Lower lobe of right lung (tissue), 2 donors: Measurements from ENCODE around the gene CCDC28A. TPM values are rescaled to one million over a fixed set of nuclear protein-coding genes. Genes with fewer than 3 reads are reported as not detected.

Source experiments
- ATAC-seq, 2 donors: fragments of 200-7000 bp; cut with Tn5 transposase; one replicate each; pipeline ENCODE4 v1.9.1; 2020 to 2022; ENCODE audit warnings: mild to moderate bottlenecking in 2 of 2, moderate library complexity in 2 of 2
- DNase-seq: peaks from one replicate; pipeline ENCODE4 v3.0.0-alpha.2; 2020
- H3K27ac ChIP-seq: fragments of 200-600 bp; one replicate; pipeline ENCODE4 v1.8.0; 2022
- H3K27me3 ChIP-seq: fragments of 200-600 bp; one replicate; pipeline ENCODE4 v1.8.0; 2022; ENCODE audit warnings: low read depth
- H3K36me3 ChIP-seq: fragments of 200-600 bp; one replicate; pipeline ENCODE4 v1.8.0; 2022; ENCODE audit warnings: mild to moderate bottlenecking
- H3K4me1 ChIP-seq: fragments of 200-600 bp; one replicate; pipeline ENCODE4 v1.8.0; 2022
- H3K4me3 ChIP-seq: fragments of 200-600 bp; one replicate; pipeline ENCODE4 v1.8.0; 2022; ENCODE audit warnings: mild to moderate bottlenecking
- H3K9me3 ChIP-seq: fragments of 200-600 bp; one replicate; pipeline ENCODE4 v1.8.0; 2022
- intact Hi-C: fragments of 100-400 bp; cut with DNase I; formaldehyde crosslinking; loops from one replicate; pipeline ENCODE4 v1.11.0; 2022
- long read RNA-seq: library from polyadenylated mRNA; unstranded; transcript quantifications from one replicate; pipeline ENCODE4 v2.0.0, GENCODE V29; 2021
- total RNA-seq: library from RNA; stranded (reverse); fragmentation: NEBNext Ultra II Directional; extraction: Animal tissue kit (Norgen Biotek cat#: 25700); gene quantifications from one replicate; pipeline ENCODE4 v1.2.1, GENCODE V29; 2021
- TF ChIP-seq, protein P1 (sequence below): fragments of 200-600 bp; IDR thresholded peaks from one replicate; pipeline ENCODE4 v1.8.0; 2022; ENCODE audit warnings: antibody characterized with exemption, mild to moderate bottlenecking
- donor health status: DM: no; HTN: yes; CAD: no; lungs with severe emphysema.

Gene CCDC28A
- total RNA-seq: 30.8 TPM
- long read RNA-seq, transcript CCDC28A-202 (6 exons, 1,505 nt): major isoform, 34 of 41 reads
- long read RNA-seq, partial matches to known transcripts: 1 of 41 reads
- long read RNA-seq, other reads (novel, unspliced or antisense): 6 of 41 reads

DNA sequence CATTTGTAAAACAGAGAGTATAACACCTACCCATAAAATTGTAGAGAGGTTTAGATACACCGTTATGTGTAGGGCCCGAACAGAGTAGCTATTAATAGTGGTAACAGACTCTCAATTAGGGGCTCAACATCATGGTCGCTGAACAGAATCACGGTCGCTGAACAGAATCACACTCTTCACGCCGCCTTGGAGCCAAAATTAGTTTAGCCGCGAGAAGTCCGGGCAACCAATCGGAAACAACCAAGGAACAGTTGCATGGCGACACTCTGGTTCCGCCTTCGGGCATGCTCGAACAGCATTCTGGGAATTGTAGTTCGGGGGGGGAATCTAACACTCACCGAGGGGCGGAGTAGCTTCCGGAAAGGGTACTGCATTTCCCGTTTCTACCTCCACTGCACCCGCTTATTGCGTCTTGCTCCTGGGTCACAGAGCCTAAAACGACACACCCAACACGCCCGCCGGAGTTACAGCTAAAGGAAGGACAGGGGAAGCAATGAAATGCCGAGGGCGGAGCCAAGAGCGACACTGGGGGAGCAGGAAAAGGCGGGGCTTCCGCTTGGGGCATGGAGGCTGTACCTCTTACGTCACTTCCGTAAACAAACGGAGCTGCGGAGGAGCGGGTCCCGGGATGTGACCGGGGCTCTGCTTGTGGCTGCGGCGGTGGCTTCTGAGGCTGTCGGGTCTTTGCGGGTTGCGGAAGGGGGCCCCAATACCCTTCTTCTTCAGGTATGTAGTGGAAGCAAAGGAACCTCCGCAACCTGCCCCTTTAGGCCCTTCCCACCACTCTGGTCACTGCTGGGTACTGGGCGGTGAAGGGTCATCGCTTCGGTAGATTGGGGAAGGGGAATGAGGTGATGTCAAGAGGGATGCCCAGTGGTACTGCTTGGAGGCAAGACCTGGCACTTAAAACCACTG lies at the start of gene CCDC28A:
Gene CCDC28A, plus strand, starts transcription at position 593 of the 915 bp plus-strand sequence. CDS start 2,352 bp downstream, outside the sequence.
- intact Hi-C loops: no loop called here

DNA sequence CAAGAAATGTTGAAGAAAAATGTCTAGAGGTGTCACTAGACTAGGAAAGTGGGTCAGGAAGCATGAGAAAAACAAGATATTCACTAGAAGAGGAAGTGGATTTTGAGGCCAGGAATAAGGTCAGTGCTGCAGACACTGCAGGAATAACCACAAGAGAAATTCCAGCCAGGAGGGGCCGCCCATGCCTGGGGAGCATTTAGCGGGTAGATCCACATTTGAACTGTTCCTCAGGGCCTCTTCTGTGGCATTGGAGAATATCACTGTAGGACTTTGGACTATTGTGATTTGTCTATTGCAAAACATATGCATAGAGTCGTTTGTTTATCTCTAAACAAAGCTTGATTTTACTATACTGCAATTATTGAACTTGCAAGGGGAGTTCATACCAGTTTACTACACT lies 49.6 kb upstream of the CCDC28A start:
- DNase-seq (peak; percentile 48), ATAC-seq (peak in 1 of 2 donors; percentile 50)
- Histone ChIP-seq H3K36me3 (no peaks in the 10 kb centered on the region), H3K27me3 (no peaks in the 10 kb centered on the region), H3K4me3 (no peak overlapping the region), H3K27ac (no peak overlapping the region), H3K9me3 (no peaks in the 10 kb centered on the region), H3K4me1 (peaks cover 15% of the 10 kb centered on the region)
- TF ChIP-seq, protein P1, sequence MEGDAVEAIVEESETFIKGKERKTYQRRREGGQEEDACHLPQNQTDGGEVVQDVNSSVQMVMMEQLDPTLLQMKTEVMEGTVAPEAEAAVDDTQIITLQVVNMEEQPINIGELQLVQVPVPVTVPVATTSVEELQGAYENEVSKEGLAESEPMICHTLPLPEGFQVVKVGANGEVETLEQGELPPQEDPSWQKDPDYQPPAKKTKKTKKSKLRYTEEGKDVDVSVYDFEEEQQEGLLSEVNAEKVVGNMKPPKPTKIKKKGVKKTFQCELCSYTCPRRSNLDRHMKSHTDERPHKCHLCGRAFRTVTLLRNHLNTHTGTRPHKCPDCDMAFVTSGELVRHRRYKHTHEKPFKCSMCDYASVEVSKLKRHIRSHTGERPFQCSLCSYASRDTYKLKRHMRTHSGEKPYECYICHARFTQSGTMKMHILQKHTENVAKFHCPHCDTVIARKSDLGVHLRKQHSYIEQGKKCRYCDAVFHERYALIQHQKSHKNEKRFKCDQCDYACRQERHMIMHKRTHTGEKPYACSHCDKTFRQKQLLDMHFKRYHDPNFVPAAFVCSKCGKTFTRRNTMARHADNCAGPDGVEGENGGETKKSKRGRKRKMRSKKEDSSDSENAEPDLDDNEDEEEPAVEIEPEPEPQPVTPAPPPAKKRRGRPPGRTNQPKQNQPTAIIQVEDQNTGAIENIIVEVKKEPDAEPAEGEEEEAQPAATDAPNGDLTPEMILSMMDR: no peak
- intact Hi-C loops: no loop called here

More for the DNA sequence above, at the start of gene CCDC28A:
- H3K36me3 ChIP-seq: peaks cover 27% of the 10 kb centered on the region
- H3K4me1 ChIP-seq: peaks cover 19% of the 10 kb centered on the region
- peak within 1 kb of the TSS; percentile 91 for H3K4me3 ChIP-seq
- H3K27me3 ChIP-seq: no peaks in the 10 kb centered on the region
- TF ChIP-seq, protein P1: no peak
- H3K9me3 ChIP-seq: no peaks in the 10 kb centered on the region
- peak; percentile 96 for DNase-seq
- peak within 1 kb of the TSS; percentile 97 for H3K27ac ChIP-seq
- peak; percentile 97 to 99 for ATAC-seq

DNA sequence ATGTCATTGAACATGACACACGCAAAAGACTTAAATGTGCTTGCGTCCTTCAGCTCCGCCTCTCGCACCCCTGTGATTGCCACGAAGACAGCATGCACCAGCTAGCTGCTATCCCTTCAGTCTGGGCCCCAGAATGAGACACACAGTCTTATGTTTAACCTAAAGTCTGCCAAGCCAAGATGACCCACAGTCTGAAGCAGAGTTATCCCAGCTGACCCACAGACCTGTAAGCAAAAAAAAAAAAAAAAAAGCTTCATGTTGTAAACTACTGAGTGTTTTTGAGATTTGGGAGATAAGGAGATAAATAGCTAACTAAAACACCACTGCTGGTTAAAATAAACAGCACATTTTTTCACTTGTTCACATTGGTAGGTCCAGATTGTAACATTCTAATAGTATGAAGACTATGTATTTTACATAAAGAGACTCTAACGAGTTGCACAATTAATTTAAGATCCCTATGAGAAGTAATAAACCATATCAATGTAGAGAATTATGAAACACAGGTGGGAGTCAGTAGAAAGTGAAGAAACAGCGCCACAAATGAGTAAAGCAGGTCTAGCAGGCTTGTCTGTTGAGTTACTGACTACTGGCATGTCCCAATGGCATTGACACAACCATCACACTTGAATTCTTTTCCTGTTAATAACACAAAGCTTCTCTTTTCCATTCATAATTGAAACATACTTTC lies 47.4 kb upstream of the CCDC28A start:
- TF ChIP-seq, protein P1: no peak
- Histone ChIP-seq H3K27ac (no peak overlapping the region), H3K9me3 (no peaks in the 10 kb centered on the region), H3K4me3 (no peak overlapping the region), H3K4me1 (peaks cover 9% of the 10 kb centered on the region), H3K27me3 (no peaks in the 10 kb centered on the region), H3K36me3 (no peaks in the 10 kb centered on the region)
- DNase-seq (no peak), ATAC-seq (no peak)
- intact Hi-C loops: no loop called here

DNA sequence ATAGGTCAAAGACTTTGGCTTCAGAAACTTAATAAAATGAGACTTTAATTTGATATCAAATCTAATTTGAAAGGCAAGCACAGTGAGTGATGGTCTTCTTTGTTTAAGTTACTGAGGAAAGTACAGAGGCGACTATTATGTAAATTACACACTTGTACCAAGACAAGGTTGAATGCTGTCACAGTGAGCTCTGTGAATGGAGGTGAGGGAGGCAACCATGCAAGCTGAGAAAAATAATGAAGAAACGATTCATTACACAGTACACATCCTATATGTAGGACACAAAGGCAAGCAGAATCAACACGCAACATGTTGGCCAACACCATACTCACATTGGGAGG lies 46.8 kb upstream of the CCDC28A start:
- Histone ChIP-seq H3K36me3 (no peaks in the 10 kb centered on the region), H3K4me1 (peaks cover 9% of the 10 kb centered on the region), H3K4me3 (no peak overlapping the region), H3K9me3 (no peaks in the 10 kb centered on the region), H3K27me3 (no peaks in the 10 kb centered on the region), H3K27ac (no peak overlapping the region)
- TF ChIP-seq, protein P1: no peak
- intact Hi-C loops: no loop called here
- no peak for DNase-seq
- ATAC-seq: no peak

DNA sequence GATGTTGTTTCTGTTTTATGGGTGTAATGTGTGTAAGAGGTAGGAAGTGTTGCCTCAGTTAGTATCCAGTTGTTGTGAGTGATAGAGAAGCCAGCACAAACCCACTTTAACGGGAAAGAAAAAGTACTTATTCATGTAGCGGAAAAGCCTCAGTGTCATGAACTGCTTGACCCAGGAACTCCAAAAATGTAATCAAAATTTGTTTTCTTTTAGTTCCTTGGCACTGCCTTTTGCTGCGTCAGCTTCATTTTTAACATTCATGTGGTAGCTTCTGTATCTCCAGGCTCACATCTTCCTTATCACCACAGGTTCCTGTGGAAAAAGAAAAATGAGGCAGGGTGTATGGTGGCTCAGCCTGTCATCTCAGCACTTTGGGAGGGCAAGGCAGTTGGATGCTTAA lies 46.4 kb upstream of the CCDC28A start:
- H3K36me3 ChIP-seq: no peaks in the 10 kb centered on the region
- H3K27me3 ChIP-seq: no peaks in the 10 kb centered on the region
- DNase-seq (no peak), ATAC-seq (peak in 1 of 2 donors; percentile 14)
- H3K4me3 ChIP-seq: no peak overlapping the region
- no peak overlapping the region for H3K27ac ChIP-seq
- no peaks in the 10 kb centered on the region for H3K9me3 ChIP-seq
- H3K4me1 ChIP-seq: peaks cover 9% of the 10 kb centered on the region
- TF ChIP-seq, protein P1: no peak
- intact Hi-C loops: no loop called here
